GM19455 (cell line): ENCODE data around the gene KRTAP9-1.
"Not testable (repeated sequence)": the region's sequence is repeated elsewhere in the genome, so short reads cannot be mapped to it uniquely, and the experiment has no call there.

Experiments
- ATAC-seq: cut with Tn5 transposase; IDR thresholded peaks from one replicate; pipeline ENCODE4 v1.9.1; 2021; ENCODE audit not compliant: unreplicated experiment

Gene KRTAP9-1, protein sequence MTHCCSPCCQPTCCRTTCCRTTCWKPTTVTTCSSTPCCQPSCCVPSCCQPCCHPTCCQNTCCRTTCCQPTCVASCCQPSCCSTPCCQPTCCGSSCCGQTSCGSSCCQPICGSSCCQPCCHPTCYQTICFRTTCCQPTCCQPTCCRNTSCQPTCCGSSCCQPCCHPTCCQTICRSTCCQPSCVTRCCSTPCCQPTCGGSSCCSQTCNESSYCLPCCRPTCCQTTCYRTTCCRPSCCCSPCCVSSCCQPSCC

DNA sequence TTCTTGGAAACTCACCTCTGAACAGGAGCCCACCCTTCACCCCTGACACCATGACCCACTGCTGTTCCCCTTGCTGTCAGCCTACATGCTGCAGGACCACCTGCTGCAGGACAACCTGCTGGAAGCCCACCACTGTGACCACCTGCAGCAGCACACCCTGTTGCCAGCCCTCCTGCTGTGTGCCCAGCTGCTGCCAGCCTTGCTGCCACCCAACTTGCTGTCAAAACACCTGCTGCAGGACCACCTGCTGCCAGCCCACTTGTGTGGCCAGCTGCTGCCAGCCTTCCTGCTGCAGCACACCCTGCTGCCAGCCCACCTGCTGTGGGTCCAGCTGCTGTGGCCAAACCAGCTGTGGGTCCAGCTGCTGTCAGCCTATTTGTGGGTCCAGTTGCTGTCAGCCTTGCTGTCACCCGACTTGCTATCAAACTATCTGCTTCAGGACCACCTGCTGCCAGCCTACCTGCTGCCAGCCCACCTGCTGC is at the start of gene KRTAP9-1:
Gene KRTAP9-1 (plus strand): TSS at position 51 of the 482 bp plus-strand sequence. CDS start 0 bp downstream, at position 51.
- ATAC-seq, result not testable (repeated sequence)

DNA sequence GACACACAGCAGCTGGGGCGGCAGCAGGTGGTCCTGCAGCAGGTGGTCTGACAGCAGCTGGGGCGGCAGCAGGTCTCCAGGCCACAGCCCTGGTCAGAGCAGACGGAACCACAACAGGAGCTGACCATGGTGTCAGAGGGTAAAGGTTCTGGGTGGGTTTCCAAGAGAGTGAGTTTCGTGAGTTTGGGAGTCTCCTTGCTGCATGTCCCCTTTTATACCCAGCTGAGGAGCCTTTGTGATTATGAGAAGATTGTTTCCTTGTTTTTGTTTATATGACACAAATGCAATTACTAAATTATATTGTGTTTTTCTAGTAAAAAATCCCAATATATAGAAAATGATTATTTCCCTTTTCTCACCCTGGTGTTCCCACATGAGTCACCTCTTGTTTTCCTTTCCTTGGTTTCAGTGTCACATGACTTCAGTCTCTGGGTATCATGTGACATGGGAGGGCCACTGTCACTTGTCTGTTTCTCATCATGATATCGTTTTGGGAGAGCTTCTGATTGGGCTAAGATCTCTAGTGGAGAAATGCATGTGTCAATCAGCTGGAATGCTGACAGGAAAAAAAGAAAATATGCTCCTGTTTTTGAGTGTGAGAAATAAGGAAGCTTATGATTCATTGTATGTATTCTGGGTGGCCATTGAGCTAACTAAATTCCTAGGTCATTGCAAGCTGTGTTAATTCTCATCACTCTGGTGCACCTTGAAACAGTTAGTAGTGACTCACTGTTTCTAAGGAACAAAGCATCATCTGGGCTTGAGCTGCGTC is 49.1 kb upstream of the KRTAP9-1 start, which contains the start of gene KRTAP4-6:
Gene KRTAP4-6 (minus strand): TSS at position 185 of the 772 bp plus-strand sequence. CDS start 57 bp downstream, at position 128.
- no peak for ATAC-seq

DNA sequence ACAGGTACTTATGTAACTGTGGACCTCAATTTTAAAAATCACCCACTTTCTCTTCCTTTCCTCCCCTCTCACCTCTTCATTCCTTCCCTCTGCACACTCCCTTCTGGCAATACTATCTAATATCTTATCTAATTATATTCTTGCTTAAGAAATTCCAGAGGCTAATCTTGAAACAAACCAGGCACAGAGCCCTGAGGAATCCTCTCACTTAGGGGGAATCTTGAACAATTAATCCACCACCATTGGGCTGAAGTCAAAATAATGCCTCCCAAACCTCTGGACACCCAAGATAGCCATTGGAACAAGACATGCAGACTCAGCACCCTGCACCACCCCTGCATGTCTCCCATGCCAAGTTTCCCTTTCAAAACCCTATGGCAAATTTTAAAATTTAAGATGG is 48.3 kb upstream of the KRTAP9-1 start:
- ATAC-seq, result no peak

DNA sequence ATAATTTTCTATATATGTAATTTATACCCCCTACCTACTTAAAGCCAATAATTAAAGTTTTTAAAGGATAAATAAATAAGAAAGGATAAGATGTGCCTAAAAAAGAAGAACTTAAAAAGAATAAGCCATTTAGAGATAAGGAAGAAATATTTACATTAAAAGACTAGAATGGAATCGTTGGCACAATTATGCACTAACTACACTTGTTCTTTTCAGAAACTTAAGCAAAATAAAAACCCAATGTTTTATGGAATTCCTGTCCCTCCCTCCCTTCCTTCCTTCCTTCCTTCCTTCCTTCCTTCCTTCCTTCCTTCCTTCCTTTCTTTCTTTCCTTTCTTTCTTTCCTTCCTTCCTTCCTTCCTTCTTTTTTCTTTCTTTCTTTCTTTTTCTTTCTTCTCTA is 44.8 kb upstream of the KRTAP9-1 start:
- no peak for ATAC-seq

DNA sequence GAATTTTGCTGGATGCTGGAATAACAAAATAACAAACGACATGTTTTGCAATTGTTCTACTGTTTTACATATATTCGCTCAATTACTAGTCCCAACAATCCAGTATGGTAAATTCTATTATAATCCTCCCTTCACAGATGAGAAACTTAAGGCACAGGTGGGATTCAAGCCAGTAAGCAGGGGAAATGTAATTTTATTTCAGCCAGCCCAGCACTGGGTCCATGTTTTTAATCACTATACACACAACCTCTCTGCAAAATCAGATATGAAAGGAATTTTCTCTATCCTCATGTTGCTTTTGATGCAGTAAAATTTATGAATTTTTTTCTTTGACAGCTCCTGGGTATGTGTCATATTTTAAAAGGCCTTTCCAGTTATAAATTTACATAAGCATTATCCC is 44.4 kb upstream of the KRTAP9-1 start:
- ATAC-seq, result no peak

DNA sequence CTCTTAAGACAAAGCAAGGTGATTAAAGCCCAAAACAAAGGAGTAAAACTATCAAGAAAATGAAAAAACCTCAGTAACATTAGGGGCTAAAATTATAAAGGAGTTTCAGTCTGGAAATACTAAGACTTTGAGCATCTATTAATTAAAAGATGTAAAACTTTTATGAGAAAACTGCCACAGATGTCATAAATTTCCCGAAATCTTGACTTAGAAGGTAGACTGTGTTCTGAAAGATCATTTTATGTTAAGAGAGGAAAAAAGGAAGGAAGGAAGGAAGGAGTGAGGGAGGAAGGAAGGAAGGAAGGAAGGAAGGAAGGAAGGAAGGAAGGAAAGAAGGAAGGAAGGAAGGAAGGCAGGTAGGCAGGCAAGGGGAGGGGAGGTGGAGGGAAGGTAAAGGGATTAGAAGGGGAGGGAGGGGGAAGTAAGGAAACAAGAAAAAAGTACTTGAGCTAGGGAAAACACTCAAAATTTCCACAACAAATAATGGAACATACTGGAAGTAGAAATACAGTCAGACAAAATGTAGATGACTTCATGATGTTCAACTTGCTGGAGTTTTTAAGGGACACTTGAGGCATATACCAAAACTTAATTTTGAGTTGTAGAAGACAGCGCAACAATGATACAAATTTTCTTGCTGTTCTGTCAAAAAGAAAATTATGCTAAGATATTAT is 42.0 kb upstream of the KRTAP9-1 start:
- no peak for ATAC-seq

DNA sequence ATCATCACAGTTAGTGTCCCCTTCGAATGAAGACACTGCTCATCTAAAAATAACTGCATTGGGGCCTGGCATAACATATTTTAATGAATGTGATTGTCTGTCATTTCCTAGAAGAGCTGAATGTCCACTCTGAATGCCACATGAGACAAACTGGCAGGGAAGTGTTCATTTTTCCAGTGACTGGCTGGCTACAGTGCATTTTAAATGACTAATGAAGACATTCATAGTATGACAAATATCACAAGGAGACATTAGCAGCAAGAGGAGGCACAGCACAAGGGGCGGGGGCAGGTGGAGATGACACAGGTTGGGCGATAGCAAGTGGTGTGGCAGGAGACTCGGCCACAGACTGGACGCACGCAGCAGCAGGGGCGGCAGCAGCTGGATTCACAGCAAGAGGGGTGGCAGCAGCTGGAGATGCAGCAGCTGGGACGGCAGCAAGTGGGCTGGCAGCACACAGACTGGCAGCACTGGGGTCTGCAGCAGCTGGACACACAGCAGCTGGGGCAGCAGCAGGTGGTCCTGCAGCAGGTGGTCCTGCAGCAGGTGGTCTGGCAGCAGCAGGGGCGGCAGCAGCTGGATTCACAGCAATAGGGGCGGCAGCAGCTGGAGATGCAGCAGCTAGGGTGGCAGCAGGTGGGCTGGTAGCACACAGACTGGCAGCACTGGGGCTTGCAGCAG is 40.6 kb upstream of the KRTAP9-1 start:
- not testable (repeated sequence) for ATAC-seq

DNA sequence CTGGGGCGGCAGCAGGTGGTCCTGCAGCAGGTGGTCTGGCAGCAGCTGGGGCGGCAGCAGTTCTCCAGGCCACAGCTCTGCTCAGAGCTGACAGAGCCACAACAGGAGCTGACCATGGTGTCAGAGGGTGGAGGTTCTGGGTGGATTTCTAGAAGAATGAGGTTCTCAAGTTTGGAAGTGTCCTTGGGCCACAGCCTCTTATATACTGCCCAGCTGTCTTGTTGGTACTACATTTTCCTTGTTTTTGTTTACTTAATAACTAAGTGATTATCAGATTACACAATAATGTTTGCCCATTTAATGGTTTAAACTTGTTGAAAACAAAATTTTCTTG is 40.1 kb upstream of the KRTAP9-1 start, which contains the start of gene KRTAP4-5:
Gene KRTAP4-5 (minus strand): TSS at position 174 of the 334 bp plus-strand sequence. CDS start 58 bp downstream, at position 116.
- no peak for ATAC-seq

DNA sequence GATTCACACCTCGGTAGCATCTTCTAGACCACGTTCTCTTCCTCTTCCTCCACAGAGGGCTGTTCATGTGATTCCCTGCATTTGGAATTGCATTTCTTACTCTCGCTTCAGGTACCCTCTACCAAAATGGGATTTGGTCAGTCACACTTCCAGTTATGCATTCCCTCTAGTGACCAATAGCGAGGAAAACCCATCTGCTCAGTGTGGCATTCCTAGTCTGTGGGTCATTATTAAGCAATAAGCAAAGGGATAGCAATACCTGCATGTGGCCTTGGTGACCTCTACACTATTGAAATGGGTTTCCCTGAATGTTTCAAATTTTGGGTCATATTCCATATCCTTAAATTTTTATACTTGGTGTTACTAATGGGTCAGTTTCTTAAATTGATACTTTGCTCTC is 39.7 kb upstream of the KRTAP9-1 start:
- ATAC-seq, result no peak

DNA sequence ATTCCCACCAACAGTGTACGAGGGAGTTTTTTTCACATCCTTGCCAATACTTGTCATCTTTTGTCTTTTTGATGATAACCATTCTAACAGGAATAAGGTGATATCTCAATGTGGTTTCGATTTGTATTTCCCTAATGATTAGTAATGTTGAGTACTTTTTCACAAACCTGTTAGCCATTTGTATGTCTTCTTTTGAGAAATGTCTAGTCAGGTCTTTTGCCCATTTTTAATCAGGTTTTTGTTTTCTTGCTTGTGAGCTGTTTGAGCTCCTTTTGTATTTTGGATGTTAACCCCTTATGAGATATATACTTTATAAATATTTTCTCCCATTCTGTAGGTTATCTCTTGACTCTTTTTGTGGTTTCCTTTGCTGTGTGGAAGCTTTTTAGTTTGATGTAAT is 38.2 kb upstream of the KRTAP9-1 start:
- ATAC-seq, result no peak

DNA sequence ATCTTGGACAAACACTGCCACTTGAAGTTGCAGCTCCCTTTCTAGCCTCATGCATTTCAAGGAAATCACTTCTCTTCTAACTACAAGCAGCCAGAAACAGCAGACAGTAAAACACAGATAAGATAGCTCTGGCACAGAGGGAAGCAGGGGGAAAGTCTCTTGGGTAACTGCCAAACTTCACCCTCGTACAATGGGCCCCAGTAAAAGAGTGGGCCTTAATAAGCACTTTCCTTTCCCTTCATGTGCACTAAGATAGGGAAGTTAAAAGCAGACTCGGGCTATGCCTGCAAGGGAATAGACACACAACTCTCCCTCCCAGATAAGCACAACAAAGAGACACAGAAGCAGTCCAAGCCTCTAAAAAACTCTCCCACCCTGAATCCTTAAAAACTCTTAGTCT is 35.8 kb upstream of the KRTAP9-1 start:
- no peak for ATAC-seq

DNA sequence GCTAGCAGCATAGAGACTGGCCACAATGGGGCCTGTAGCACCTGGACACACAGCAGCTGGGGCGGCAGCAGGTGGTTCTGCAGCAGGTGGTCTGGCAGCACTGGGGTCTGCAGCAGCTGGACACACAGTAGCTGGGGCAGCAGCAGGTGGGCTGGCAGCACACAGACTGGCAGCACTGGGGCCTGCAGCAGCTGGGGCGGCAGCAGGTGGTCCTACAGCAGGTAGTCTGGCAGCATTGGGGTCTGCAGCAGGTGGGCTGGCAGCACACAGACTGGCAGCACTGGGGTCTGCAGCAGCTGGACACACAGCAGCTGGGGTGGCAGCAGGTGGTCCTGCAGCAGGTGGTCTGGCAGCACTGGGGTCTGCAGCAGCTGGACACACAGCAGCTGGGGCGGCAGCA is 29.5 kb upstream of the KRTAP9-1 start:
- ATAC-seq, result not testable (repeated sequence)

DNA sequence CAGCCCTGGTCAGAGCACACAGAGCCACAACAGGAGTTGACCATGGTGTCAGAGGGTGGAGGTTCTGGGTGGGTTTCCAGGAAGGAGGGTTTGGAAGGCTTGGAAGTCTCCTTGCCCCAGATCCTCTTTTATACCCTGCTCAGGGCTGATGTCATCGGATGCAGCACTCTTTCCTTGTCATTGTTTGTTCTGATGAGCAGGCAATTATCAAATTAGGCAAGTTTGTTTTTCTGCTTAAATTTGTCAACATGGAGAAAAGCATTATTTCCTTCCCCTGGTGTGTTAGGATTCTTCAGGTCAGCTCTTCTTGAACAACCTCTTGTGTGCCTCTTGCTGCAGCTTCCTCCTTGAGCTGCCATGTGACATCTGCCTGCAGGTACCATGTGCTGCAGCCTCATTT is 29.0 kb upstream of the KRTAP9-1 start, which contains the start of gene KRTAP4-4:
Gene KRTAP4-4 (minus strand): TSS at position 101 of the 400 bp plus-strand sequence. CDS start 57 bp downstream, at position 44.
- no peak for ATAC-seq

DNA sequence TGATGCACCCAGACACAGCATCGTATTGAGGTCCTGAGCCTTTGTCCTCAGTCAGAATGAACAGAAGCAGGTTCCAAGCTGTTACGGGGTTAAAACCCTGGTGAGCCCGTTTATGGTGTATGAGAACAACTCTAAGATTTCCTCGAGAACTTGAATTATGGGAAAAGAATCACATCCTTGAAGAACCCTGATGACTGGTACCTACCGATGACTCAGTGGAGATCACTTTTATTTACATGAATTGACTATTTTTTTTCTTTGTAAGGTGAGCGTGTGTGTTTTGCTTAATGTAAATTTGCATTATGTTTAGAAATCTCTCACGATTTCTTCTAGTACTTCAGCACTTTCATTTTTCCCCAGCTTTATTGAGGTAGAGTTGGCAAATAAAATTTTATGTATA is 25.9 kb upstream of the KRTAP9-1 start:
- ATAC-seq, result no peak

DNA sequence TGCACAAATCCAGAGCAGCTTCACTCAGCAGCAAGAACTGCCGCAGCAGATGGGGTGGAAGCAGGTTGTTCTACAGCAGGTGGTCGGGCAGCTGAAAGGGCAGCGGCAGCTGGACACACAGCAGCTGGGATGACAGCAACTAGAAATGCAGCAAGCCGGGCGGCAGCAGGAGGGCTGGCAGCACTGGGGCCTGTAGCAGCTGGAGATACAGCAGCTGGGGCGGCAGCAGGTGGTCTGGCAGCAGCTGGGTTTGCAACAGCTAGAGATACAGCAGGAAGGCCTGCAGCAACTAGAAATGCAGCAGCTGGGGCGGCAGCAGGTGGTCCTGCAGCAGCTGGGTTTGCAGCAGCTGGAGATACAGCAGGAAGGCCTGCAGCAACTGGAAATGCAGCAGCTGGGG is 22.1 kb upstream of the KRTAP9-1 start:
- no peak for ATAC-seq

DNA sequence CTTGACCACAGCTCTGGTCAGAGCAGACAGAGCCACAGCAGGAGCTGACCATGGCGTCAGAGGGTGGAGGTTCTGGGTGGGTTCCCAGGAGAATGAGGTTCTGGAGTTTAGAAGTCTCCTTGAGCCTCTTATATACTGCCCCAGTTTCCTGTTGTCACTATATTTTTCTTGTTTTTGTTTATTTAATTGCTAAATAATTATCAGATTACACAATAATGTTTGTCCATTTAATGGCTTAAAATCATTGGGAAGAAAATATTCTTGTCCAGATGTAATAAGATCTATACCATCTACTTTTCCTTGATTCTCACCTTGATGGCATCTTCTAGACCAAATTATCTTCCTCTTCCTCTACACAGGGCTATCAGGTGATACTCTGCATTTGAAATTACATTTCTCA is 21.6 kb upstream of the KRTAP9-1 start, which contains the start of gene KRTAP4-3:
Gene KRTAP4-3 (minus strand): TSS at position 101 of the 400 bp plus-strand sequence. CDS start 49 bp downstream, at position 52.
- no peak for ATAC-seq

DNA sequence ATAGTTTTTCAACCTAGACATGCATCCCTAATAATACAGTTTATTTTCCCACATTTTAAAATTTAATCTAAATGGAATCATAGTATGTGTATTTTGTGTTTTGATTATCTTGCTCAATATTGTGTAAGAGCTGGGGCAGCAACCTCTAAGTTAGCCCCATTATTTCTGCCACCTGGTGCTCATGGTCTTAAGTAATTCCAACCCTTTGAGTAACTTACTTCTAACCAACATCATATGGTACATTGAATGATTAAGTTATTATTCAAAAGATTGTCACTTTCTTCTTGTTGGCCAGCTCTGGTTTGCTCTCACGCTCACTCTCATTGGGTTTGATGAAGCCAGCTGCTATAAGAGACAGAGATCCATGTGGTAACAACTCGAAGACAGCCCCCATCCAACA is 17.8 kb upstream of the KRTAP9-1 start:
- no peak for ATAC-seq

DNA sequence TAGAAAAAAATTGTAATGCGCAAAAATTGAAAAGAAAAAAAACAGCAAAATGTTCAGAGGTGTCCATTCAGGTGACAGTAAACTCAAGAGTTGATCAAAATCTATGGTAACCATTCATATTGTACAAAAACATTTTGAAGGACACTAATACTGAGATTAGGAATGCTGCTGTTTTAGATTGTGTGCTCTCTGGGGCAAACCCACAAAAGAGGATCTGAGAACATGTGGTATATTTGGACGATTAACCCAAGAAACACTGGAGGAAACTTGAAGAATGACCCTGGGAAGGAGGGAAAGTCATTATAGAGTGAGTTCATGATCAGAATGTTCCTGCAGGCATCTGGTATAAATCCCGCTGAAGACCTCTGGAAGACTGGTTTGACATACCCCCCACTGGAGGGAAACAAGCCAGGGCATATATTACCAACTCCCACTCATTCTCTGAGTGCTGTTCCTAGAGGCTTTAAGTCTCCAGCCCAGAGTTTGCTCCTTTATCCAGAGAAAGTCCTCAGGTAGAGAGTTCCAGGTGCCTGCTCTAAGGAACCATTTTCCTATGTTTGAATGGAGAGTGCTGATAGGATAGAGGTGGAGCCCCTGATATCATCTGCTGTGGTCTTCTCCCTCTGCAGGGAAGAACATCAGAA is 12.8 kb upstream of the KRTAP9-1 start:
- ATAC-seq, result no peak

DNA sequence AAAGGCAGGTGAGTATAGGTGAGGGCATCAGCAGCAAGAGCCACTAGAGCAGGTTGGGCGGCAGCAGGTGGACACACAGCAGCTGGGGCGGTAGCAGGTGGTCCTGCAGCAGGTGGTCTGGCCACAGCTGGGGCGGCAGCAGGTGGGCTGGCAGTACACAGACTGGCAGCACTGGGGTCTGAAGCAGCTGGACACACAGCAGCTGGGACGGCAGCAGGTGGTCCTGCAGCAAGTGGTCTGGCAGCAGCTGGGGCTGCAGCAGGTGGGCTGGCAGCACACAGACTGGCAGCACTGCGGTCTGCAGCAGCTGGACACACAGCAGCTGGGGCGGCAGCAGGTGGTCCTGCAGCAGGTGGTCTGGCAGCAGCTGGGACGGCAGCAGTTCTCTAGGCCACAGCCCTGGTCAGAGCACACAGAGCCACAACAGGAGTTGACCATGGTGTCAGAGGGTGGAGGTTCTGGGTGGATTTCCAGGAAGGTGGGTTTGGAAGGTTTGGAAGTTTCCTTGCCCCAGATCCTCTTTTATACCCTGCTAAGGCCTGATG is 11.9 kb upstream of the KRTAP9-1 start, which contains the start of gene KRTAP4-2:
Gene KRTAP4-2 (minus strand): TSS at position 495 of the 545 bp plus-strand sequence. CDS start 57 bp downstream, at position 438.
- ATAC-seq, result no peak

DNA sequence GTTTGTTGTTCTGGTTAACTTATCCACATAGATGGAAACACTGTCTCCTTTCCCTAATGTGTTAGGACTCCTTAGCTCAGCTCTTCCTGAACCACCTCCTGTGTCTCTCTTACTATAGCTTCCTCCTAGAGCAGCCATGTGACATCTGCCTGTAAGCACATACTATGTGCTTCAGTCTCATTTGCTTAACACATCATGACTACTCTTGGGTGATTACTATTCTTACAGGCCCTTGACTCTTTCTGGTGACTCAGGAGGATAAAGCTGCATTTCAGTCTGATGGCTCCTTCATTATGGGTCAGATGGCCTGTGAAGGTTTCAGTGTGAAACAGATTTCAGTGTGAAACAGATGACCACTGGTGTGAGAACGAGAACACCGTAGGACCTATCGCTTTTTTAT is 11.3 kb upstream of the KRTAP9-1 start:
- no peak for ATAC-seq
